ENCODE measurements around the gene BTNL3. TPM values are rescaled to one million over a fixed set of nuclear protein-coding genes. Genes with fewer than 3 reads are reported as not detected.

Gene BTNL3
- total RNA-seq, 2 donors from 2014 or later = 38.0 to 71.1 TPM

Small RNA genes lying within 50 kb of the gene (microRNA-seq; reads per million reads assigned to microRNA genes)
- not detected for gene MIR8089

Other genes starting within 250 kb of the BTNL3 start
- not detected for gene OR2Y1, start 248.8 kb upstream of the BTNL3 start, total RNA-seq
- 100 to 1,000 TPM; 101 to 115 TPM for gene MGAT1, start 186.0 kb upstream of the BTNL3 start, total RNA-seq
- gene ZFP62, start 127.6 kb upstream of the BTNL3 start, total RNA-seq = 10 to 100 TPM; 34.3 to 38.7 TPM
- 10 to 100 TPM; 51.6 to 88.1 TPM for gene BTNL8, start 89.7 kb upstream of the BTNL3 start, total RNA-seq
- 1 to 10 TPM; 2.8 to 5.3 TPM for gene BTNL9, start 51.4 kb downstream of the BTNL3 start, total RNA-seq
- gene OR2V1, start 142.3 kb downstream of the BTNL3 start, total RNA-seq = not detected
- gene OR2V2, start 158.7 kb downstream of the BTNL3 start, total RNA-seq = not detected
- 1 to 10 TPM; 6.8 to 8.7 TPM for gene TRIM7, start 216.3 kb downstream of the BTNL3 start, total RNA-seq
- 10 to 100 TPM; 22.2 to 41.1 TPM for gene TRIM41, start 234.4 kb downstream of the BTNL3 start, total RNA-seq